GM12878 (cell line): ENCODE measurements around the gene UBXN6. TPM values are rescaled to one million over a fixed set of nuclear protein-coding genes. Genes with fewer than 3 reads are reported as not detected.

ENCODE experiments used
- ATAC-seq: fragments of 200-7000 bp; cut with Tn5 transposase; 3 replicates; pipeline ENCODE4 v1.9.1; 2020; ENCODE audit warnings: mild to moderate bottlenecking, moderate library complexity
- BruUV-seq: library from RNA; stranded (reverse); fragments of 400-500 nt; replicated peaks from 2 replicates; lab custom pipeline; 2021; lab: Mats Ljungman, UMichigan
- CTCF ChIA-PET: fragments of 300-600 bp; sonication (Branson Sonifier 250); formaldehyde crosslinking; extraction: SDS; loops from one replicate; lab custom pipeline; 2021; ENCODE audit warnings: inconsistent platforms; lab: Yijun Ruan, JAX
- POLR2A ChIA-PET: fragments of 350-600 bp; formaldehyde crosslinking; extraction: SDS; loops from one replicate; lab custom pipeline; 2021; ENCODE audit warnings: inconsistent platforms; lab: Charles Lee
- RAD21 ChIA-PET: fragments of 300-600 bp; sonication (Branson Sonifier 250); formaldehyde crosslinking; loops from one replicate; lab custom pipeline; 2023; ENCODE audit warnings: antibody characterized with exemption; ENCODE audit not compliant: unreplicated experiment; lab: Charles Lee
- SMC1A ChIA-PET: fragments of 300-600 bp; sonication (Branson Sonifier 250); formaldehyde crosslinking; loops from one replicate; lab custom pipeline; 2023; ENCODE audit not compliant: unreplicated experiment, uncharacterized antibody; lab: Charles Lee
- DNase-seq: peaks from one replicate; pipeline ENCODE4 v3.0.0-alpha.2; 2011; ENCODE audit warnings: low read depth, low spot score
- FAIRE-seq: peaks from 3 replicates; lab custom pipeline; 2011; peaks lifted over from hg19 to GRCh38; lab: Jason Lieb, UNC
- H2AFZ ChIP-seq: 2 replicates; pipeline ENCODE4 v1.6.0; 2011; ENCODE audit warnings: low read depth, low read length, control low read depth; ENCODE audit not compliant: control insufficient read depth
- H3K27ac ChIP-seq: 2 replicates; pipeline ENCODE4 v1.5.1; 2011; ENCODE audit warnings: control low read depth; ENCODE audit not compliant: control insufficient read depth, insufficient read depth
- H3K27me3 ChIP-seq, 2 experiments: replicated peaks in 1 of 2; 2 replicates each; pipeline versions ENCODE4 v1.6.0 to v1.6.1; 2011; ENCODE audit warnings: low read length in 1 of 2; ENCODE audit not compliant: control insufficient read depth in 2 of 2, insufficient read depth in 2 of 2
- H3K36me3 ChIP-seq, 2 experiments: 2 replicates each; pipeline ENCODE4 v1.5.1; 2011; ENCODE audit warnings: low read length in 1 of 2; ENCODE audit not compliant: control insufficient read depth in 2 of 2, insufficient read depth in 2 of 2
- H3K4me1 ChIP-seq: 2 replicates; pipeline ENCODE4 v1.6.1; 2011; ENCODE audit warnings: mild to moderate bottlenecking, low read length, moderate library complexity, mixed read lengths; ENCODE audit not compliant: control insufficient read depth, insufficient read depth
- H3K4me2 ChIP-seq: 2 replicates; pipeline ENCODE4 v1.6.0; 2011; ENCODE audit warnings: control low read depth; ENCODE audit not compliant: control insufficient read depth, insufficient read depth
- H3K4me3 ChIP-seq: fragments of 200-600 bp; sonication (generic); 2 replicates; pipeline ENCODE4 v1.5.1; 2016
- H3K79me2 ChIP-seq: 2 replicates; pipeline ENCODE4 v1.6.0; 2011; ENCODE audit warnings: low read length; ENCODE audit not compliant: control insufficient read depth, insufficient read depth
- H3K9ac ChIP-seq: 2 replicates; pipeline ENCODE4 v1.8.0; 2011; ENCODE audit warnings: low read length, control low read depth, mixed read lengths; ENCODE audit not compliant: control insufficient read depth, insufficient read depth
- H3K9me3 ChIP-seq: replicated peaks from 3 replicates; pipeline ENCODE4 v1.5.1; 2011; ENCODE audit warnings: mild to moderate bottlenecking, low read length; ENCODE audit not compliant: control insufficient read depth, insufficient read depth
- H4K20me1 ChIP-seq: 2 replicates; pipeline ENCODE4 v1.6.0; 2011; ENCODE audit not compliant: control insufficient read depth, insufficient read depth
- BHLHE40 ChIP-seq, 2 experiments: fragments of 450-650 bp in 1 of 2; IDR thresholded peaks; 2 replicates each; pipeline ENCODE4 v1.6.1; 2011 to 2017; ENCODE audit warnings: low read depth in 2 of 2, borderline replicate concordance in 1 of 2, improper control_type of control experiment in 1 of 2, low read length in 1 of 2, mild to moderate bottlenecking in 1 of 2
- CEBPB ChIP-seq, 2 experiments: fragments of 150-350 bp in 1 of 2; IDR thresholded peaks; 2 replicates each; pipeline ENCODE4 v1.6.1; 2012 to 2014; ENCODE audit warnings: low read depth in 2 of 2, low read length in 2 of 2, borderline replicate concordance in 1 of 2, inconsistent platforms in 1 of 2
- CREB1 ChIP-seq: IDR thresholded peaks from 2 replicates; pipeline ENCODE4 v1.6.1; 2012; ENCODE audit warnings: low read depth, mild to moderate bottlenecking, inconsistent platforms
- CREM ChIP-seq: IDR thresholded peaks from 2 replicates; pipeline ENCODE4 v1.6.1; 2014; ENCODE audit warnings: antibody characterized with exemption, low read depth
- NFYB ChIP-seq: IDR thresholded peaks from 2 replicates; pipeline ENCODE4 v1.6.1; 2011; ENCODE audit warnings: low read depth, mild to moderate bottlenecking, low read length, improper control_type of control experiment, moderate library complexity; ENCODE audit not compliant: insufficient read depth
- POLR2A ChIP-seq: IDR thresholded peaks from 2 replicates; pipeline ENCODE4 v1.6.1; 2011; ENCODE audit warnings: low read depth, mild to moderate bottlenecking, low read length
- RUNX3 ChIP-seq: IDR thresholded peaks from 2 replicates; pipeline ENCODE4 v1.6.1; 2012; ENCODE audit warnings: low read length, inconsistent platforms
- SPI1 ChIP-seq: IDR thresholded peaks from 2 replicates; pipeline ENCODE4 v1.6.1; 2011; ENCODE audit warnings: low read depth, mild to moderate bottlenecking, low read length, moderate library complexity, borderline replicate concordance; ENCODE audit not compliant: insufficient read depth
- SUPT20H ChIP-seq: IDR thresholded peaks from 2 replicates; pipeline ENCODE4 v1.6.1; 2011; ENCODE audit warnings: low read depth, mild to moderate bottlenecking, low read length, moderate library complexity, borderline replicate concordance; ENCODE audit not compliant: control insufficient read depth
- ZBTB11 ChIP-seq: fragments of 450-650 bp; formaldehyde crosslinking; IDR thresholded peaks from 2 replicates; pipeline ENCODE4 v1.5.0; 2022; ENCODE audit warnings: mild to moderate bottlenecking, missing genetic modification characterization
- WGBS: methylation state at CpG from one replicate; pipeline ENCODE4 v1.1.6; 2016; ENCODE audit warnings: low lambda C conversion rate; ENCODE audit not compliant: insufficient replicate concordance, insufficient coverage; ENCODE audit errors: missing lambda C conversion rate; 5-methylcytosine and 5-hydroxymethylcytosine counted together
- in situ Hi-C: fragments of 300-500 bp; cut with MboI; formaldehyde crosslinking; loops from 9 replicates; pipeline ENCODE4 v1.14.3; 2018; ENCODE audit warnings: mixed read lengths
- intact Hi-C: fragments of 100-400 bp; cut with micrococcal nuclease; formaldehyde crosslinking; loops from one replicate; pipeline ENCODE4 v1.14.2; 2022; ENCODE audit not compliant: unreplicated experiment
- polyA plus RNA-seq, 11 experiments: library from polyadenylated mRNA; depleted of rRNA in 4 of 11; unstranded in 6 of 11; stranded (reverse) in 5 of 11; fragments of >200 nt; fragmentation: Nextera tagmentation in 4 of 11; fragmentation: Illumina TruSeq in 1 of 11; extraction: Ambion mirVana in 4 of 11; extraction: Trizol in 1 of 11; gene quantifications; 1 replicate in 1 of 11; 2 replicates in 10 of 11; pipeline versions ENCODE4 v1.2.1 to v1.2.3, GENCODE V29; 2011 to 2016; ENCODE audit warnings: inconsistent platforms in 2 of 11, missing spikeins in 2 of 11, low read depth in 1 of 11
- total RNA-seq, 4 experiments: library from RNA; depleted of rRNA in 3 of 4; stranded (reverse); fragments of >200 nt in 3 of 4; fragmentation: Illumina TruSeq in 1 of 4; extraction: Trizol in 1 of 4; gene quantifications; 2 replicates each; pipeline versions ENCODE4 v1.2.1 to v1.2.3, GENCODE V29; 2013 to 2021

The UBXN6 gene
- total and polyA plus RNA-seq, 10 of the 15 experiments (the other 5 are each of a cell fraction or from before 2014, with no cell fraction given) = 0.47 to 50.8 (median 13.0) TPM

- SMC1A ChIA-PET = no interaction called here
- Histone ChIP-seq H3K27me3 (no peaks in the 10 kb centered on the region), H3K4me2 (no peak overlapping the region), H3K36me3 (peaks cover 19 to 35% of the 10 kb centered on the region in 2 experiments), H2AFZ (no peak overlapping the region), H3K79me2 (no peaks in the 10 kb centered on the region), H3K4me1 (peaks cover 21% of the 10 kb centered on the region), H3K27ac (no peak overlapping the region), H3K9ac (no peak overlapping the region), H3K9me3 (no peaks in the 10 kb centered on the region), H4K20me1 (no peaks in the 10 kb centered on the region), H3K4me3 (no peak overlapping the region)
- 71% methylated on average over 11 of the region's 12 CpGs for WGBS
- intact Hi-C loops (no loop called here), in situ Hi-C loops (no loop called here)
- DNase-seq (no peak), ATAC-seq (no peak), FAIRE-seq (no peak)
- RAD21 ChIA-PET = no interaction called here
- TF ChIP-seq CEBPB (IDR thresholded peaks at IDR 0.05; ENCODE audit: borderline replicate concordance in 1 of 2, low read depth in 2 of 2, low read length in 2 of 2) = no peak
- no peak for TF ChIP-seq SUPT20H
- no peak for TF ChIP-seq ZBTB11 (CRISPR knock-in tag)
- peak; percentile 29; the same call in 1 of the 2 replicates for TF ChIP-seq CREM
- peak; percentile 15; the same call in 1 of the 2 replicates for TF ChIP-seq POLR2A
- TF ChIP-seq RUNX3 = peak; percentile 15; the same call in 1 of the 2 replicates
- TF ChIP-seq NFYB = no peak
- TF ChIP-seq SPI1 = no peak
- TF ChIP-seq CREB1 = peak; percentile 47; the same call in 1 of the 2 replicates
- TF ChIP-seq BHLHE40 (IDR thresholded peaks at IDR 0.05; ENCODE audit: borderline replicate concordance in 1 of 2, low read depth in 2 of 2, low read length in 1 of 2) = no peak
- CTCF ChIA-PET = no interaction called here
- POLR2A ChIA-PET = no interaction called here
- no TSS peak for BruUV-seq
Measured at GRCh38 chr19:4430760-4431159, 26.8 kb downstream of the UBXN6 start.
